ENCODE results near the gene ZER1. TPM values are rescaled to one million over a fixed set of nuclear protein-coding genes. Genes with fewer than 3 reads are reported as not detected.
"Not testable (repeated sequence)": the region's sequence is repeated elsewhere in the genome, so short reads cannot be mapped to it uniquely, and the experiment has no call there.

The ZER1 gene
- total and polyA plus RNA-seq, 2 of the 8 experiments (the other 6 are each of a cell fraction or from before 2014, with no cell fraction given), result 20.5 to 26.6 TPM

- not testable (repeated sequence) for H3K23me2 ChIP-seq (ENCODE audit: low read depth, low read length); H3K23ac ChIP-seq (ENCODE audit: insufficient read length); H3K18ac ChIP-seq (ENCODE audit: extremely low read depth, low read length); H3K27me3 ChIP-seq (replicated peaks in 1 of 4; ENCODE audit: control insufficient read depth in 3 of 4, extremely low read depth in 1 of 4, insufficient read depth in 3 of 4, low read length in 3 of 4); H3K56ac ChIP-seq (replicated peaks; ENCODE audit: insufficient read length, low read depth, low read length); H3K4me3 ChIP-seq (ENCODE audit: extremely low read depth in 1 of 4, insufficient read depth in 2 of 4, low read depth in 3 of 4, low read length in 4 of 4); H2AK5ac ChIP-seq (ENCODE audit: low read depth, low read length); H4K91ac ChIP-seq (replicated peaks; ENCODE audit: insufficient read length, low read length); H3K4me2 ChIP-seq (ENCODE audit: insufficient read depth in 1 of 2, low read depth in 2 of 2, low read length in 2 of 2); H4K5ac ChIP-seq (ENCODE audit: insufficient read length, low read depth, low read length); H2AFZ ChIP-seq (ENCODE audit: low read length); H3K9ac ChIP-seq (replicated peaks in 1 of 4; ENCODE audit: extremely low read depth in 1 of 4, low read depth in 3 of 4, low read length in 3 of 4); H3K14ac ChIP-seq (ENCODE audit: insufficient read length); H2BK12ac ChIP-seq (ENCODE audit: low read depth, low read length); H2BK20ac ChIP-seq (ENCODE audit: low read length); H2BK15ac ChIP-seq (ENCODE audit: low read length); DNase-seq (ENCODE audit: low read depth in 1 of 2, low spot score in 2 of 2); H2BK5ac ChIP-seq (ENCODE audit: low read depth, low read length); H2BK120ac ChIP-seq (replicated peaks; ENCODE audit: low read depth, low read length); H3K79me1 ChIP-seq (ENCODE audit: low read depth, low read length); H4K8ac ChIP-seq (ENCODE audit: extremely low read depth, insufficient read depth, low read length); H3K27ac ChIP-seq (ENCODE audit: low read depth, low read length); H3K9me3 ChIP-seq (ENCODE audit: insufficient read depth in 2 of 2, low read depth in 1 of 2, low read length in 1 of 2); FAIRE-seq; H3K4me1 ChIP-seq (replicated peaks in 1 of 4; ENCODE audit: control insufficient read depth in 3 of 4, insufficient read depth in 4 of 4, low read length in 3 of 4); H3K4ac ChIP-seq (replicated peaks; ENCODE audit: insufficient read length, low read depth, low read length)
- CTCF ChIA-PET (ENCODE audit: partially characterized antibody), result interaction anchor here (1.3 to 2.7 kb wide), 4 partner anchors 10 to 94 kb away, joined by 3 to 7 read pairs (median 4); no protein-coding TSS in a partner anchor
- WGBS, 2 experiments (ENCODE audit: extremely low coverage in 1 of 2, insufficient coverage in 1 of 2, insufficient read length in 1 of 2, insufficient replicate concordance in 2 of 2, low coverage in 1 of 2, low lambda C conversion rate in 2 of 2, missing lambda C conversion rate in 1 of 2), result 91 to 100% methylated on average over 2 to 3 of the region's 3 CpGs
- H3K79me2 ChIP-seq (ENCODE audit: control insufficient read depth in 1 of 2, insufficient read depth in 2 of 2, low read length in 2 of 2), result peaks cover 15 to 33% of the 10 kb centered on the region in 2 experiments
- peaks cover 16 to 23% of the 10 kb centered on the region in 2 experiments for H4K20me1 ChIP-seq (replicated peaks in 1 of 2; ENCODE audit: control insufficient read depth in 1 of 2, insufficient read depth in 2 of 2, low read length in 2 of 2)
- POLR2A ChIA-PET (ENCODE audit: partially characterized antibody), result interaction anchor here (2.1 to 46.1 kb wide), 5 partner anchors 2 to 55 kb away, joined by 6 to 1197 read pairs (median 313); partner anchors contain the start of genes DYNC2I2, PKN3, SET and ZDHHC12
- peaks cover 28 to 61% (median 48%) of the 10 kb centered on the region in 4 experiments for H3K36me3 ChIP-seq (ENCODE audit: control insufficient read depth in 2 of 4, insufficient read depth in 4 of 4, low read length in 3 of 4)
Measured at GRCh38 chr9:128693738-128694137, 78.0 kb downstream of the ZER1 start.
